SH-SY5Y (cell line): ENCODE measurements around the gene CHD9NB.

ENCODE experiments used
- GATA2 ChIP-seq: IDR thresholded peaks from 2 replicates; pipeline ENCODE4 v1.6.1; 2011; ENCODE audit warnings: mild to moderate bottlenecking, low read depth, low read length
- GATA3 ChIP-seq: IDR thresholded peaks from 2 replicates; pipeline ENCODE4 v1.6.1; 2011; ENCODE audit warnings: low read depth, mild to moderate bottlenecking, low read length, moderate library complexity

DNA sequence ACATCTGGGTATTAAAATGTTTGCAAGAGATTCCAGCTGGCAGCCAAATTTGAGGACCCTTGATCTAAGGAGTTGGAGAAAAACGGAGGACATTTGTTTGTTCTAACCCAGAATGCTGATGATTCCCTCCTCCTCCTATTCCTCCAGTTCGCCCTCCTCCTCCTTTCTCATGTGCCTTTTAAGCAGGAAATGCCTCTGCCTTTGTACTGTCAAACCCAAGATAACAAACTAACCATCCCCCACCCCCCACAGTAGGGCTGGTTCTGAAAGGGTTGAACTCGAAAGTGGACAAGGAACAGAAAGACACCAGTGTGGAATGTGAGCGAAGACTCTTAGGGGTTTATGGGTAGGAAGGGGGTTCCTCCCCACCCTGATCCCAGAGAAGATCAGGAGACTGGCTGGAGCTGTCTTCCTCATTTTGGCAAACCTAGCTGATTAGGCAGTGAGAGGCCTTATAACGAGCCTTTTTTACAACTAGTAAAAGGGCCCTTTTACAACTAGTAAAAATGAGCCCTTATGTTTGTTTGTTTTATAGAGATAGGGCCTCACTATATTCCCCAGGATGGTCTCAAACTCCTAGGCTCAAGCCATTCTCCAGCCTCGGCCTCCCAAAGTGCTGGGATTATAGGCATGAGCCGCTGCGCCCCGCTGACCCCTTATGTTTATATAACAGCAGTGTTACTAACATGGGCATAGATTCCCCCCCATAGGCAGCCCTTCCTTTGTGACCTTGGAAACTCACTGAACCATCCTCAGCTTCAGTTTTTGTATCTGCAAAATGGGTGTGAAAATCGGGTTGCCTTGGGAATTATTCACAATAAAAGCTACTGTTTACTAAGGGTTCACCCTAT lies 3.1 kb upstream of the CHD9NB start:
- TF ChIP-seq GATA3 (no peak), GATA2 (no peak)
